ENCODE measurements around the gene MMP13.

DNA sequence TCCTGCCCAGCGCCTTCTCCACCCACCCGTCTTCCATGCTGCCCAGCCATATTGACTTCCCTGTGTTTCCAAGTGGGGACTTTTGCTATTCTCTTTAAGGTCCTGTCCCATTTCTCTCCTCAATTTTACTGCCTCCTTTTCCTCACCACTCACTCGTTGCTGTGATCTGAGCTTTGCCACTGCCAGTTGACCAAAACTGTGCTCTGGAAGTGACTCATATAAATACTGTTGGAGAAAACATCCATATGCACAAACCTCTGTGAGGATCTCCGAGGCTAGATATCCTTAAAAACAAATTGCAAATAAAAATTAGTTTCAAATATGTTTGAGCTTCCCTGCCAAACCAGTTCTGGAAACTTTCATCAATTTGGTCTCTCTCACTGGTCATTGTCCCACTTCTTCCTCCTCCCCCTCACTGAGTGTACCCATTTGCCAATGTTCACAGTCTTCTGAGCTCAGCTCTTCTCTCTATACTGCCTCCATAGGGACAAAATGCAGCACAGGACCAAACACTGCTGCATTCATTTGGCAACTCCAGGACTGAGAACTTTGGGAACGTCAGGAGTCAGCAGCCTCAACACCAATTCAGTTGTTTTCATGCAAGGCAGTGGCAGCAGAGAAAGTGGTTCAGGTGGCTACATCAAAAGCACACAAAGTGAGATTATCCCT, 34.0 kb upstream of the MMP13 start:
- no peak for TF ChIP-seq RAD21 (IDR thresholded peaks at IDR 0.05; ENCODE audit: low read length)
- no peak for TF ChIP-seq POLR2A (IDR thresholded peaks at IDR 0.05; ENCODE audit: low read depth, low read length)
- TF ChIP-seq, protein P1, sequence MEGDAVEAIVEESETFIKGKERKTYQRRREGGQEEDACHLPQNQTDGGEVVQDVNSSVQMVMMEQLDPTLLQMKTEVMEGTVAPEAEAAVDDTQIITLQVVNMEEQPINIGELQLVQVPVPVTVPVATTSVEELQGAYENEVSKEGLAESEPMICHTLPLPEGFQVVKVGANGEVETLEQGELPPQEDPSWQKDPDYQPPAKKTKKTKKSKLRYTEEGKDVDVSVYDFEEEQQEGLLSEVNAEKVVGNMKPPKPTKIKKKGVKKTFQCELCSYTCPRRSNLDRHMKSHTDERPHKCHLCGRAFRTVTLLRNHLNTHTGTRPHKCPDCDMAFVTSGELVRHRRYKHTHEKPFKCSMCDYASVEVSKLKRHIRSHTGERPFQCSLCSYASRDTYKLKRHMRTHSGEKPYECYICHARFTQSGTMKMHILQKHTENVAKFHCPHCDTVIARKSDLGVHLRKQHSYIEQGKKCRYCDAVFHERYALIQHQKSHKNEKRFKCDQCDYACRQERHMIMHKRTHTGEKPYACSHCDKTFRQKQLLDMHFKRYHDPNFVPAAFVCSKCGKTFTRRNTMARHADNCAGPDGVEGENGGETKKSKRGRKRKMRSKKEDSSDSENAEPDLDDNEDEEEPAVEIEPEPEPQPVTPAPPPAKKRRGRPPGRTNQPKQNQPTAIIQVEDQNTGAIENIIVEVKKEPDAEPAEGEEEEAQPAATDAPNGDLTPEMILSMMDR (conservative IDR thresholded peaks at IDR 0.05; ENCODE audit: low read depth, low read length): no peak
- TF ChIP-seq RFX5 (IDR thresholded peaks at IDR 0.05; ENCODE audit: low read depth, low read length): no peak
- no peak for TF ChIP-seq CEBPB (IDR thresholded peaks at IDR 0.05; ENCODE audit: low read depth, low read length)
- TF ChIP-seq USF2 (IDR thresholded peaks at IDR 0.05; ENCODE audit: low read depth, low read length): no peak
- no peak for TF ChIP-seq RCOR1 (IDR thresholded peaks at IDR 0.05; ENCODE audit: insufficient replicate concordance, low read length)
- TF ChIP-seq MXI1 (IDR thresholded peaks at IDR 0.05; ENCODE audit: borderline replicate concordance, low read depth, low read length): no peak
- TF ChIP-seq BHLHE40 (IDR thresholded peaks at IDR 0.05; ENCODE audit: low read depth, low read length): no peak
- TF ChIP-seq, protein P2, sequence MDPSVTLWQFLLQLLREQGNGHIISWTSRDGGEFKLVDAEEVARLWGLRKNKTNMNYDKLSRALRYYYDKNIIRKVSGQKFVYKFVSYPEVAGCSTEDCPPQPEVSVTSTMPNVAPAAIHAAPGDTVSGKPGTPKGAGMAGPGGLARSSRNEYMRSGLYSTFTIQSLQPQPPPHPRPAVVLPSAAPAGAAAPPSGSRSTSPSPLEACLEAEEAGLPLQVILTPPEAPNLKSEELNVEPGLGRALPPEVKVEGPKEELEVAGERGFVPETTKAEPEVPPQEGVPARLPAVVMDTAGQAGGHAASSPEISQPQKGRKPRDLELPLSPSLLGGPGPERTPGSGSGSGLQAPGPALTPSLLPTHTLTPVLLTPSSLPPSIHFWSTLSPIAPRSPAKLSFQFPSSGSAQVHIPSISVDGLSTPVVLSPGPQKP (IDR thresholded peaks at IDR 0.05; ENCODE audit: borderline replicate concordance, low read depth, low read length): no peak
- no peak for TF ChIP-seq SMC3 (IDR thresholded peaks at IDR 0.05; ENCODE audit: low read depth, low read length)
- TF ChIP-seq FOS (IDR thresholded peaks at IDR 0.05; ENCODE audit: low read depth, low read length): peak; percentile 53; the same call in 1 of the 2 replicates
